Astrocyte of the spinal cord (primary cell): ENCODE measurements around the gene PCSK2.

Experiments used
- DNase-seq: peaks from one replicate; pipeline ENCODE4 v3.0.0; 2011; ENCODE audit warnings: low read depth, low spot score
- H3K4me3 ChIP-seq: 2 replicates; pipeline ENCODE4 v1.5.1; 2011; ENCODE audit warnings: low read depth, mild to moderate bottlenecking, low read length, moderate library complexity
- in situ Hi-C: cut with HindIII; loops from 2 replicates; pipeline ENCODE4 v1.10.0; 2017; ENCODE audit warnings: low sequenced_read_pairs
- TF ChIP-seq, protein P1 (sequence below): IDR thresholded peaks from 2 replicates; pipeline ENCODE4 v1.5.1; 2012; ENCODE audit warnings: low read depth, mild to moderate bottlenecking, low read length, inconsistent platforms

The PCSK2 gene

DNA sequence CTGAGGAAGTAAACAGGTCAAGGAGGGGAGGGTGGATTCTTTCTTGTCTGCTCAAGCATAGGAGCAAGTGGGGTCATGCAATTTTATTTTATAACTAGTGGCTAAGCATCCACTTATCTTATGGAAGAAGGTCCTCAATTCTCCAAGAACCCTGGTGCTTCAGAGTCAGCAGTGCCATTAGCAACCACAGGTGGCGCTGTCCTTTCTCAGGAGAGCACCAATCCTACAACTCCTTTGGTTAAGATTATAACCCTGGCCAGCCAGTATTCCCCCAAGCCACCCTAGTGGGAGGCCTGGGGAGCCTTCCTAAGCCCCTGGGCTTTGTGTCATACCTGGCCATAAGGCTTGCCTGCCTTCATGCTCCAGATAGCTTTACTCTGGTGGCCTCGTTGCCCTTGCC, 60.7 kb downstream of the PCSK2 start:
- no peak for DNase-seq
- H3K4me3 ChIP-seq, result no peak overlapping the region
- in situ Hi-C loops, result no loop called here
- TF ChIP-seq, protein P1, sequence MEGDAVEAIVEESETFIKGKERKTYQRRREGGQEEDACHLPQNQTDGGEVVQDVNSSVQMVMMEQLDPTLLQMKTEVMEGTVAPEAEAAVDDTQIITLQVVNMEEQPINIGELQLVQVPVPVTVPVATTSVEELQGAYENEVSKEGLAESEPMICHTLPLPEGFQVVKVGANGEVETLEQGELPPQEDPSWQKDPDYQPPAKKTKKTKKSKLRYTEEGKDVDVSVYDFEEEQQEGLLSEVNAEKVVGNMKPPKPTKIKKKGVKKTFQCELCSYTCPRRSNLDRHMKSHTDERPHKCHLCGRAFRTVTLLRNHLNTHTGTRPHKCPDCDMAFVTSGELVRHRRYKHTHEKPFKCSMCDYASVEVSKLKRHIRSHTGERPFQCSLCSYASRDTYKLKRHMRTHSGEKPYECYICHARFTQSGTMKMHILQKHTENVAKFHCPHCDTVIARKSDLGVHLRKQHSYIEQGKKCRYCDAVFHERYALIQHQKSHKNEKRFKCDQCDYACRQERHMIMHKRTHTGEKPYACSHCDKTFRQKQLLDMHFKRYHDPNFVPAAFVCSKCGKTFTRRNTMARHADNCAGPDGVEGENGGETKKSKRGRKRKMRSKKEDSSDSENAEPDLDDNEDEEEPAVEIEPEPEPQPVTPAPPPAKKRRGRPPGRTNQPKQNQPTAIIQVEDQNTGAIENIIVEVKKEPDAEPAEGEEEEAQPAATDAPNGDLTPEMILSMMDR, result no peak

DNA sequence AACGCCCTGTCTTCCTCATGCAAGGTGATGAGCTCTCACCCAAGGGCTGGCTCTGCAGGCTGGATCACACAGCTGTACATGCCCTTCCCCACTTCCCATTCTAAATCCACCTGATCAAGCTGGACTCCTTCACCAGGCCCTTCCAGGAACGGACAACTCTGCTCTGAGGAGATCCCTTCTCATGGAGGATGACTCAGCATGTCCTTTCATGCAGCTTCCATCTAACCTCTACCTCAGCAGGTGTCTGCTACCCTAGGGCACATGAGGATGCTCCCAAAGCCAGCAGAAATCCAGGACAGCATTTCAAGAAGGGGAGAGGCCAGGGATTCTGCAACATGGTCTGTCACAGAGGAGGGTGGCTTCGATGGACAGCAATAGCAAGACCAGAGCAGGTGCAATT, 61.2 kb downstream of the PCSK2 start:
- H3K4me3 ChIP-seq, result no peak overlapping the region
- TF ChIP-seq, protein P1, result no peak
- in situ Hi-C loops, result no loop called here
- DNase-seq, result no peak

DNA sequence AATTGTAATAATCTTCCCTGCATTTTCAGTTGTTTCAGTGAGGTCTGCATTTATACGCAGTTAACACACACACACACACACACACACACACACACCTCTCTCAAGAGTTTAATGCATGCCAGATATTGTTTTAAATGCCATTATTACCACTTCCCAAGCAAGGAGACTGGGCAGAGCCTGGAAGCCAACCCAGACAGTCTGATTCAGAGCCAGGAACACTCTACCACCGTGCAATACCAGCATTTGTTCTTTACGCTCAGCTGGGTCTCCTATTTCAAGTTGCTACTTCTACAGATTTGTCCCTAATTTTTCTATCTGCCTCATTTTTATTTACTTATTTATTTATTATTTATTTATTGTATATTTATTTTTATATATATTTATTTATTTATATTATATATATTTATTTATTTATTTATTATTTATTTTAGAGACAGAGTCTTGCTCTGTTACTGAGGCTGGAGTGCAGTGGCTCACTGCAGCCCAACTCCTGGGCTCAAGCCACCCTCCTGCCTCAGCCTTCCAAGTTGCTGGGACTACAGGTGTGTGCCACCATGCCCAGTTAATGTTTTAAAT, 68.4 kb downstream of the PCSK2 start:
- TF ChIP-seq, protein P1, result no peak
- no peak overlapping the region for H3K4me3 ChIP-seq
- in situ Hi-C loops, result no loop called here
- no peak for DNase-seq

DNA sequence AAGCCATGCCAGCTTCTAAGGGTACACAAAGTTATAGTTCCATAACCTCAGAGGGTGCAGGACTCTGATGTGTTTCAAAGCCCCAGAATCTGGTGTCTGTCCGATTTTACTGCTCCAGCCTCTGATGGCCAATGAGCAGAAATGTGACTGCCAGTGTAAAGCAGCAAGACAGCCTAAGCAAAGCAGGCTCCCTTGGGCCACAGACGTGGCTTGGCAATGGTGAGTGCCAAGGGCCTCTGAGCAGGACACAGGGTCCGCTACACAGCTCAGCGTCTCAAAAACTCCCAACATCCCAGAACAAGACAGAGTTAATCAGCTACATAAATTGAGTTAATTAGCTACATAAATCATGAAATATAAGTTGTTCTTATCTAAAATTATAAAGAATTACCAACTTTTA, 69.2 kb downstream of the PCSK2 start:
- in situ Hi-C loops, result no loop called here
- no peak for DNase-seq
- TF ChIP-seq, protein P1, result no peak
- H3K4me3 ChIP-seq, result no peak overlapping the region

DNA sequence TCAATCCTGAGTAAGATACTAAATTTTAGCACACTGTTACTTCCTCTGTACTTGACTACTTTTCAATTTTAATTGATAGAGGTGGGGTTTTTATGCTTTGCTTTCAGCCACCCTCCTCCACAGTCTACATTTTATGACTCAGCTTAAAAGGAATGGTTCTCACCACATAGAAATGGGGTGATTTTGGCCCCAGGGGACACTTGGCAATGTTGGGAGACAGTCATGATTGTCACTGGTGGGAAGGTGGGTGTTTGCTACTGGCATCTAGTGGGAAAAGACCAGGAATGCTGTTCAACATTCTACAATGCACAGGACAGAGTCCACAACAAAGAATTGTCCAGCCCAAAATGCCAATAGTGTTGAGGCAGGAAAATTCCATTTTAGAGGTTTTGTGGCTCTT, 71.3 kb downstream of the PCSK2 start:
- TF ChIP-seq, protein P1, result no peak
- in situ Hi-C loops, result no loop called here
- H3K4me3 ChIP-seq, result no peak overlapping the region
- no peak for DNase-seq

DNA sequence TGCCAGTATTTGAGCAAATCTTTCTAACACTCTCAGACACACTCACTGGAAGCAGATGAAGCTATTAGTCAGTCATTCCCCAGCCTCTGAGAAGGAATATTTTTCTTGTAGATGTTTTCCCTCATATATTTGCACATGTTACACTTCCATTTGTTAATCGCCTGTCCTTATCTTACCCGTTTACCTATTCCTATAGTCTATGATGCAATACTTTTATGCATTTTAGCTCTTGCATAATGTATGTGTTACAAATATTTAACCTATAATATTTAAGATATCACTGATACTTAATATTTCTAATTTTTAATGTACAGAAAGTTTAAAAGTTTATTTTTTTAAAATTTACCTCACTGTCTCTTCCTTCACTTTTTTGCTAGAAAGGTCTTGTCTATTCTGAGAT, 71.9 kb downstream of the PCSK2 start:
- DNase-seq, result no peak
- in situ Hi-C loops, result no loop called here
- H3K4me3 ChIP-seq, result no peak overlapping the region
- TF ChIP-seq, protein P1, result no peak

DNA sequence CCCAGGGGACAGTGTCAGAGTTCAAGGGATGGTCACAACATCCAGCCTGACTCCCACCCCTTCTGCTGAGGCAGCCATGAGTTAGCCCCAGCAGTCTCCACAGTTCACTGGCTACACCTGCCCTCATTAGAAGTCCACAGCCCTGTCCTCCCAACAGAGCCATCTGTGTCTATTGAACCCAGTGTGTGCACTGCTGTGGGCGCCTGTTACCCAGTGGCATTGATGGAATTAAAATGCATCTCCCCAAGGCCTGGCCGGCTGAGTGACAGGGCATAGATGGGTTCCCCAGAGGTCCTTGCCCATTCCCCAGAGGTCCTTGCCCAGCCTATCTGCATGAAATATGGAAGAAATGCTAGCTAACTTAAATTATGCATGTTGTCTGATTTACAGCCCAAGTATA, 73.3 kb downstream of the PCSK2 start:
- no peak overlapping the region for H3K4me3 ChIP-seq
- TF ChIP-seq, protein P1, result no peak
- in situ Hi-C loops, result no loop called here
- no peak for DNase-seq
